HUES48 (cell line): ENCODE measurements around the gene ATP5PD.
"Not testable (repeated sequence)": the region's sequence is repeated elsewhere in the genome, so short reads cannot be mapped to it uniquely, and the experiment has no call there.

Experiments used
- H3K27ac ChIP-seq: one replicate; pipeline ENCODE4 v1.7.0; 2013; ENCODE audit warnings: low read depth, low read length, inconsistent platforms
- H3K27me3 ChIP-seq: 2 replicates; pipeline ENCODE4 v1.6.1; 2013; ENCODE audit warnings: mild to moderate bottlenecking, low read length; ENCODE audit not compliant: control insufficient read depth, insufficient read depth
- H3K36me3 ChIP-seq: 2 replicates; pipeline ENCODE4 v1.6.1; 2013; ENCODE audit warnings: low read length; ENCODE audit not compliant: control insufficient read depth, insufficient read depth
- H3K4me1 ChIP-seq: 2 replicates; pipeline ENCODE4 v1.6.1; 2013; ENCODE audit warnings: mild to moderate bottlenecking, low read length; ENCODE audit not compliant: control insufficient read depth, insufficient read depth
- H3K4me3 ChIP-seq: 2 replicates; pipeline ENCODE4 v1.5.1; 2013; ENCODE audit warnings: mild to moderate bottlenecking, low read depth, low read length
- H3K9ac ChIP-seq: 2 replicates; pipeline ENCODE4 v1.6.1; 2013; ENCODE audit warnings: mild to moderate bottlenecking, low read depth, low read length, moderate library complexity
- H3K9me3 ChIP-seq: 2 replicates; pipeline ENCODE4 v1.6.1; 2013; ENCODE audit warnings: low read length; ENCODE audit not compliant: control insufficient read depth, insufficient read depth

Gene ATP5PD

DNA sequence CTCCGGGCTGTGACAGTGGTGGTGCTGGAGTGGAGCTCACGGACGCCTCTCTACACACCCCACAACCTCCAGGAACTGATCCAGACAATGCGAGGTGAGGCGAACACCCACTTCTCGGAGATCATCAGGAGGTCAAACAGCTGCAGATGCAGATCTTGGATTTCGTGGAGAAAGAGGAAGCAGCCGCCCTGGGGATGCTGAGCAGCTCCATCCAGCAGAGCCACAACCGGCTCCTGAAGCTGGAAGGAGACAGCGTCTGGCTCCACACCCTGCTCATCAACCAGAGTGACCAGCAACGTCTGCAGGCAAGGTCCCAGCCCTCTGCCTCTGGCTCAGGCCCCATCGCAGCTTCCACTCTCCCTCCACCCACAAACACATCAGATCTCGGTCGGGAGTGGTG is 27.8 kb upstream of the ATP5PD start:
- Histone ChIP-seq H3K9ac (no peak overlapping the region), H3K27ac (no peak overlapping the region)

DNA sequence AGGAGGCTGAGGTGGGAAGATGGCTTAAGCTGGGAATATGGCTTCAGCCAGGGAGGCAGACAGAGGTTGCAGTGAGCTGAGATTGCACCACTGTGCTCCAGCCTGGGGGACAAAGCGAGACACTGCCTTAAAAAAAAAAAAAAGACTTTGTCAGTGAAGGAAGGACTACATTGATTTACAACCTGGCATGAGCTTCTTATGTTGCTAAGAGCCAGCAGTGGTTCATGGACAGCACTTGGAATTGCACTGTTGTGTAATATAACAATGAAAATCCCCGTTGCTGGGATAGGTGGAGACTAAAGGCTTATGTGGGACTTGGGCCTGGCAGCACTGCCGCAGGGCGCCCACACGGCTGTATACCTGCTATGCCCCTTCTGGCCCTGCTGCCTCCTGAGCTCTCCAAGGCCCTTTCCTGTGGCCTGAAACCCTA is 26.9 kb upstream of the ATP5PD start:
- peaks cover 7% of the 10 kb centered on the region; the same call in 1 of the 2 replicates for H3K4me1 ChIP-seq
- no peaks in the 10 kb centered on the region for H3K9me3 ChIP-seq
- H3K27me3 ChIP-seq = no peaks in the 10 kb centered on the region
- H3K4me3 ChIP-seq = no peak overlapping the region
- no peak overlapping the region for H3K9ac ChIP-seq
- no peak overlapping the region for H3K27ac ChIP-seq
- no peaks in the 10 kb centered on the region for H3K36me3 ChIP-seq

More for the DNA sequence above, 27.8 kb upstream of the ATP5PD start:
- Histone ChIP-seq H3K9me3 (no peaks in the 10 kb centered on the region), H3K36me3 (no peaks in the 10 kb centered on the region), H3K4me3 (no peak overlapping the region), H3K4me1 (peaks cover 10% of the 10 kb centered on the region), H3K27me3 (no peaks in the 10 kb centered on the region)

DNA sequence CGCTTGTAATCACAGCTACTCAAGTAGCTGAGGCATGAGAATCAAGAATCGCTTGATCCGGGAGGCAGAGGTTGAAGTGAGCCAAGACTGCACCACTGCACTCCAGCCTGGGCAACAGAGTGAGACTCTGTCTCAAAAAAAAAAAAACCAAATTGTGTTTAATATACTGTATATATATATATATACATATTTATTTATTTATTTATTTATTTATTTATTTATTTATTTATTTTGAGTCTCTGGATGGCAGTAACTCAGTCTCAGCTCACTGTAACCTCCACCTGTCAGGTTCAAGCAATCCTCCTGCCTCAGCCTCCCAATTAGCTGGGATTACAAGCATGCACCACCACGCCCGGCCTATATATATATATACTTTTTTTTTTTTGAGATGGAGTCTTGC is 26.1 kb upstream of the ATP5PD start:
- H3K4me3 ChIP-seq, H3K9me3 ChIP-seq, H3K36me3 ChIP-seq, H3K9ac ChIP-seq, H3K4me1 ChIP-seq, H3K27me3 ChIP-seq, H3K27ac ChIP-seq: not testable (repeated sequence)

DNA sequence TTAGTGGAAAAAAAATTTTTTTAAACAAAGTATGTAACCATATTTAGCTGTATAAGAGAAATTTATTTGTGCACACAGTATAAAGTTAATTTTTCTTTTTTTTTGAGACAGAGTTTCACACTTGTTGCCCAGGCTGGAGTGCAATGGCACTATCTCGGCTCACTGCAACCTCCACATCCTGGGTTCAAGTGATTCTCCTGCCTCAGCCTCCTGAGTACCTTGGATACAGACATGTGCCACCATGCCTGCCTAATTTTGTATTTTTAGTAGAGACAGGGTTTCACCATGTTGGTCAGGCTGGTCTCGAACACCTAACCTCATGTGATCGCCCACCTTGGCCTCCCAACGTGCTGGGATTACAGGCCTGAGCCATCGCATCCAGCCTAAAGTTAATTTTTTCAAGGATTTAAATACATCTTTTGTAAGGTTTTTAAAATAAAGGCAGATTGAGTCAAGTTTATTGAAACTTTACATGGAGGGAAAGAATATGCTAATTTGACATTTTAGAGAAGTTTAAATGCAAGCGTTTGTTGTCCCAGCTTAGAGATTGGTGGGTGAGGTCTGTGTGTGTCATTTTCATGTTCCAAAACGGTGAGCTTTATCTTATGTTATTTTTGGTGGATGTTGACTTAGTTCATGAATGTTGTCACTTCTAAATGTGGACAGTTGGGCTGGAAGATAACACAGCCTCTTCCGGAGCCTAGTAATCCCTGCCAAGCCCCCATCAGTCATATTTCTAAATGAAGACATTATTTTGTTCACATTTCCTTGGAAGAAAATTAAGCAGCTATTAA is 24.9 kb upstream of the ATP5PD start:
- not testable (repeated sequence) for H3K9ac ChIP-seq, H3K9me3 ChIP-seq, H3K36me3 ChIP-seq, H3K27me3 ChIP-seq, H3K4me3 ChIP-seq, H3K27ac ChIP-seq, H3K4me1 ChIP-seq

DNA sequence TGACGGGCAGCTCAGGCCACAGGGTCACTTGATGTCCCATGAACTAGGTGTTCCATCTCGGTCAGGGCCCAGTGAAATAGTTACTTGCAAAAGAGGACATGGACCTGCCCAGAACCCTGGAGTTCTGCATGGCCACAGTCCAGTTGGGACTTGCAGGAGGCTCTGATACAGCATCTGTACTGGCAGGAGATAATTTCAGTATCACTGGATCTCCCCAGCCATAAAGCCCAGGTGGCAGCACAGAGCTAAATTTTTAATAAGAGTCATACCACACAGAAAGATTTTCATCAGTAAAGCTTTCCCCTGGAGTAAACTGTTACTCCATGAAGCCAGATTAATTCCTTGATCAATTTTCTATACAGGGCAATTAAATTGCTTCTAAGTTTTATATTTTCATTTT is 23.0 kb upstream of the ATP5PD start:
- H3K4me1 ChIP-seq = no peaks in the 10 kb centered on the region
- no peak overlapping the region for H3K9ac ChIP-seq
- H3K4me3 ChIP-seq = no peak overlapping the region
- H3K9me3 ChIP-seq = no peaks in the 10 kb centered on the region
- peaks cover 11% of the 10 kb centered on the region; the same call in 1 of the 2 replicates for H3K36me3 ChIP-seq
- H3K27me3 ChIP-seq = no peaks in the 10 kb centered on the region
- no peak overlapping the region for H3K27ac ChIP-seq

DNA sequence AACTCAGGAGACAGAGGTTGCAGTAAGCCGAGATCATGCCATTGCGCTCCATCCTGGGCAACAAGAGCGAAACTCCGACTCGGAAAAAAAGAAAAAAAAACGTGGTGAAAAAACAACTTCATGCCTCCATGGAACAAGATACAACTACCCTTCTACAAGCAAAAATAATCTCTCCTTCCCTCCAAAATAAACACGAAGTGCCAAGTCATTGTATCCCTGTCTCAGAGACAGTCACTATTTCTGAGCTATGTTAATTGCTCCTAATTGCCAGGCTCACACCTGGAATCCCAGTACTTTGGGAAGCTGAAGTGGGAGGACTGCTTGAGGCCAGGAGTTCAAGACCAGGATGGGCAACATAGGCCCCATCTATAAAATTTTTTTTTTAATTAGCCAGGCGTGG is 22.0 kb upstream of the ATP5PD start:
- H3K4me1 ChIP-seq = no peaks in the 10 kb centered on the region
- no peak overlapping the region for H3K27ac ChIP-seq
- H3K4me3 ChIP-seq = no peak overlapping the region
- H3K9me3 ChIP-seq = no peaks in the 10 kb centered on the region
- peaks cover 21% of the 10 kb centered on the region for H3K36me3 ChIP-seq
- H3K9ac ChIP-seq = no peak overlapping the region
- no peaks in the 10 kb centered on the region for H3K27me3 ChIP-seq

DNA sequence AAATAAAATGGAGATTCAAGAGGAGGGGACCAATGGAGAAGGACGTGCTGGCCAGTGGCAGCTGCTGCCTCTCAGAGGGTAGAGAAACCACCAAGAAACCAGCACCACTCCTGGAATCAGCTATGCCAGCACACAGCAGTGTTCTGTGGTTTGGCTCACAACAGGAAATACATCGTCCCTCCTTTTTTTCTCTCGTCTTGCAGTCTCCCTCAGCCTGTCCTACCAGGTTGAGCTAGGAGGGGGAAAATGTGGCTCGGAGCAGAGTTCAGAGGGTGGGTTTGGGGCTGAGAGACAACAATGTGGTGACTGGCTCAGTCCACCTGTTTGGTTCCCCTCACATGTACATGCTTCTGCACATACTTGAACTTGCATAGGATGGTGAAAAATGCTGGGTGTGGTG is 21.1 kb upstream of the ATP5PD start:
- H3K9ac ChIP-seq = no peak overlapping the region
- H3K4me1 ChIP-seq = no peaks in the 10 kb centered on the region
- H3K27ac ChIP-seq = no peak overlapping the region
- H3K36me3 ChIP-seq = peaks cover 30% of the 10 kb centered on the region
- no peak overlapping the region for H3K4me3 ChIP-seq
- H3K9me3 ChIP-seq = no peaks in the 10 kb centered on the region
- H3K27me3 ChIP-seq = no peaks in the 10 kb centered on the region

DNA sequence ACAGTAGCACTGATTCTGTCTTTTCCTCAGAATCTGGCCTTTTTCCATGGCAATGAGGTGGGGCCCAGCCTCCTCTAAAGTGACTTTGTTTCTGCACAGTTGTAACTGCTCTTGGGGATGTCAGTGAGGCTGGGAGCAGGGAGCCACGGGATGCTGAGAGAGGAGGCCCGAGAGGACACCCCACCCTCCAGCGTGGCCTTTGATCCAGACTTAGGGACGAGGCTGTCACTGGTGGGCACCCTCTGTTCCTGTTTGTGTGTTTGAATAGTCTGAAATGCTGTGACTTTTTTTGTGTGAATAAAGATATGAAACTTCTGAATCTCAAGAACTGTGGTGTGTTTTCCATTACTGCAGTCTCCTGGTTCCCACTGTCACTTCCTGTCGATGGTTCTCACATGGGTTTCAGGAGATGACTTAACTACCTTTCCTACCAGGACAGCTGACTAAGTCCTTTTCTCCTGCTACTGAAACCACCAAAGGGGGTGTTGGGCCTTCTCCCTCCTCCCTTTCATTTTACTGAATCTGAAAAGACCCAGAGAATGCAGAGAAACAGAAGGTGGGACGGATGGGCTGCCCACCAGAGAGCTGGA is 18.9 kb upstream of the ATP5PD start:
- no peak overlapping the region for H3K27ac ChIP-seq

DNA sequence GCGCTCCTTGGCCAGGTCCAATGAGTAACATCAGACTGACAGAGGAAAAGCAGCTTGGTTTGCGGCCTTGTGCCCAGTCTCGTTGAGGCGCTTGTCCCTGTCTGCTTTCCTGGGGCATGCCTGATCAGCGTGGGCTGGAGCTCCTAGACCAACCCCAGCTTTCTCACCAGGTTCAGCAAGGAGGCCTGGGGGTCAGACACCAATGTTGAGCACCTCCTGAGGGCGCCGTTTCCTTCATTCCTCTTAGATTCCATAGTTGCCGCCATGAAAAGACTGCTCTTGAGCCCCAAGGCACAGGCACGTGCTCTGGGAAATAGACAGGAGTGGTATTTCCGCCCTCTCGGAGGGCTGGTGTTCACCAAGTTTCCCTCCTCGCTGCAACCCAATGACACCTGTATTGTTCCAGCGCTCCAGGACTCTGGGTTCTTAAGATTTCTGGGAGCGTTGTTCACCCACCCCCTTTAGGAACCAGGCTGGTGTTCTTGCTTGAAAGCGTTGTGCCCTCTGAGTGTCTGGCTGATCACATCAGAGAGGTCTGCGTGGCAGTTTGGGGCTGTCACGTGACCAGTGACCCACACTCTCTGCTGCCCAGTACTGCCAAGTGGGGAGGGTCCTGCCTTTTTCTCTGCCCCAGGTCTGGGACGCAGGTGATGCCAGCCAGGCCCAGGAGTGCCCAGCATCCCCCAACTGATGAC is 18.2 kb upstream of the ATP5PD start:
- Histone ChIP-seq H3K36me3 (peaks cover 58% of the 10 kb centered on the region), H3K9me3 (no peaks in the 10 kb centered on the region), H3K4me1 (no peaks in the 10 kb centered on the region), H3K27ac (no peak overlapping the region), H3K4me3 (no peak overlapping the region), H3K9ac (no peak overlapping the region), H3K27me3 (no peaks in the 10 kb centered on the region)

More for the DNA sequence above, 18.9 kb upstream of the ATP5PD start:
- Histone ChIP-seq H3K4me1 (no peaks in the 10 kb centered on the region), H3K9ac (no peak overlapping the region), H3K27me3 (no peaks in the 10 kb centered on the region), H3K36me3 (peaks cover 52% of the 10 kb centered on the region), H3K4me3 (no peak overlapping the region), H3K9me3 (no peaks in the 10 kb centered on the region)

DNA sequence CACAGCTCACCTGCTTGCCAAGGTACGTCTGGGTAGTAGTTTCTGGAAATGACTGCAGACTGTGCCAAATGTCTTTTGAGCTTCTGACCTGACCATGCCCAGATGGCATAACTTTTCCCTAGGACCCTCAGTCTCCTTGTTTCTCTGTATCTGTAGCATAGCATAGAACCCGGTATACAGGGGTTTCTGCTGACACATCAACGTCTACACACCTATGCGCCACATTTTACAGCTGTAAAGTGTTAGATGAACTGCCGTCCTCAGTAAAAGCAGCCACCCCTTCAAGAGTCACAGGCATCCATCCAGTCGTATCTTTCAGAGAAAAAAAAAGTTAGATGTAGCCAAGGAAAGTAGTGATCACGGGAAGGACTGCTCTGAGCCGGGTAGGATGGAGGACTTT is 17.7 kb upstream of the ATP5PD start:
- H3K27me3 ChIP-seq = no peaks in the 10 kb centered on the region
- no peak overlapping the region for H3K9ac ChIP-seq
- H3K36me3 ChIP-seq = peaks cover 64% of the 10 kb centered on the region
- H3K27ac ChIP-seq = no peak overlapping the region
- H3K4me1 ChIP-seq = no peaks in the 10 kb centered on the region
- H3K4me3 ChIP-seq = no peak overlapping the region
- H3K9me3 ChIP-seq = no peaks in the 10 kb centered on the region

DNA sequence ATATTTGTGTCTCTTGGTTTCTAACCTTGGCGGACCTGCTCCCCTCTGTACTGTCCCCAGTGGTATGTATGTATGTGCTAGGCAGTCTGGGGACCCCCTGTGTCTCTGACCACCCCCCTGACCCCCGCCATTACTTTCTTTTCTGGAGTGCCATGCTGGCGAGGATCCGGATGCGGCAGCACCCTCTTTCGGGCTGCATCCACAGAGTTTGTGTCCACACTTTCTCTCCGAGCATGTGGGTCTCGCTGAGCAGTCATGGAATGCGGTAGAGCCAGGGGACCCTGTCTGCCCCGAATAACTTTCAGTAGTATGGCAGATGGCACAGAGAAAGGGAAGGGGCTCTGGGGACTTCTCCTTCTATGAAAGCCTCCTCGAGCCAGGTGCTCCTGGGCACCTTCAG is 17.3 kb upstream of the ATP5PD start:
- H3K36me3 ChIP-seq = peaks cover 68% of the 10 kb centered on the region
- H3K27me3 ChIP-seq = no peaks in the 10 kb centered on the region
- no peak overlapping the region for H3K4me3 ChIP-seq
- no peak overlapping the region for H3K9ac ChIP-seq
- no peaks in the 10 kb centered on the region for H3K9me3 ChIP-seq
- H3K27ac ChIP-seq = no peak overlapping the region
- no peaks in the 10 kb centered on the region for H3K4me1 ChIP-seq
